EL (cell line): Measurements from ENCODE around the gene DGKB.

Experiments
- DNase-seq: peaks from one replicate; pipeline ENCODE4 v3.0.0-alpha.2; 2016

Gene DGKB

DNA sequence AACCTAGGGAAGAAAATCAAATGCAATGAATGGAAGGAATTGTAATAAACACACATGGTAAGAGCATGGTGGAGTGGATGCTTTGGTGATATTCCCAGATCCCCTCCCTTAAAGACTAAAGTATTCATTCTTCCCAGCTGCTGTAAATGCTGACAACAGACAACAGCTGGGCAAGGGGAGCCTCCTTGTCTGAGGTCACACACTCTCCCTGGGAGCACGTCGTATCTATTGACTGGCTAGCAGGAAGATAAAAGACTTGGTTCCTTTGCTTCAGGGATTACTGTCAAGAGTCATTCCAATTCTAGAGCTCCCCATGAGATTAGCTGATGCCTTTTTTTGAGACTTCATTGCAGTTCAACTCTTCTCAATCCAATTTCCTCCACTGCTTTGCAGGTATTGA lies 469.6 kb downstream of the DGKB start:
- DNase-seq = no peak

DNA sequence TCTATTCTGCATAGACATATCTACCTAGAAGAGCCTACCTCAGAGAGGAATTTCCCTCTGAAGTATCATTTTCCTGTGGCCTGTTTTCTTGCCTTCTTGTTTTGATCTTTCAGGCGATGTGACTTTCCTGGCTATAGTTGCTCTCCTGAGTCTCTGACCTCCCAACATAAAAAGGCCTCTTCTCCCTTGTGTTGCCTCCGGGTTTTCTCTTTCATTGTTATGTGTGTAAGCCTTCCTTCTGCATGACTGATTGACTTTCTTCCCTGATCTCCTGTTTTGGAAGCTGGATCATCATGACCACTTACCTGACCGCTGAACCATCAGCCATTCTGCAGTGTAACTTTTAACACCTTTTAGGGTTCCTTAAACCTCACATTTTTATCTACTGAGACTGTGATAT lies 471.6 kb downstream of the DGKB start:
- no peak for DNase-seq

GRCh38 chr7:14425559-14425958 lies 477.0 kb downstream of the DGKB start:
- no peak for DNase-seq

DNA sequence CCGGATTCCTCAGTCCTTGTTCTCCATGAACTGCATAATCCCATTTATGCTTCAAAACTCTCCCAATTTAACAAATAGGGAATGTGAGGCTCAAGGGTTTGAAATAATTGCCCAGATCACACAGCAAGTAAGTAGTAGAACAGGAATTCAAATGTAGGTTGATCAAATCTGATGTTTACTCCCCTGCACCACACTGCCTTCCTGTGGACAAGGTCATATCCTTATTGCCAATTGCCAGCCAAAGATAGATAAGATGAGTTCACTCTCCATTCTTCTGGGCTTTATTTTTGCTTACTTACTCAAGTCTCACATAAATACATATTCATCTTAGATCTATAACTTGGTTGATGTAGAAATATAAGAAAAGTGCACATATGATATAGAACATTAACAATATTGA lies 477.9 kb downstream of the DGKB start:
- no peak for DNase-seq

DNA sequence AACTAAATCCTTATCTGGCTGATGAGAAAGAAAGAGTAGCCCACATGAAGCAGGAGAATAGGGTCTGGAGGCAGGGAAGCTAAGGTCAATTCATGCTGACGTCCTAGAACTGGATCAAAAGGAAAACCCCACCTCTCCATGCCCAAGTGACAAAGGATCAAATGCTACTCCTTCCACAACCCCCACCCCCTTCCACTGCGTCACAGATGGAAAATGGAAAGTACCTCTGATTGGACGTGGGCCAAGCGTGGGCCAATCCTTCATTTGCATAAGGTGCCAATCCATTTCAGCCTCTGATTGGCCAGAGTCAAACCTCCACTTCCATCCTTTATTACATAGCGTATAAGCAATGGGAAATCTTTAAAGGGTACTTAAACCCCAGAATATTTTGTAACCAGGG lies 481.8 kb downstream of the DGKB start:
- no peak for DNase-seq

GRCh38 chr7:14419531-14419930 lies 483.0 kb downstream of the DGKB start:
- no peak for DNase-seq

- no peak for DNase-seq
Observed at GRCh38 chr7:14418633-14419032, 483.9 kb downstream of the DGKB start.

- no peak for DNase-seq
Observed at GRCh38 chr7:14414274-14414986, 488.1 kb downstream of the DGKB start.

DNA sequence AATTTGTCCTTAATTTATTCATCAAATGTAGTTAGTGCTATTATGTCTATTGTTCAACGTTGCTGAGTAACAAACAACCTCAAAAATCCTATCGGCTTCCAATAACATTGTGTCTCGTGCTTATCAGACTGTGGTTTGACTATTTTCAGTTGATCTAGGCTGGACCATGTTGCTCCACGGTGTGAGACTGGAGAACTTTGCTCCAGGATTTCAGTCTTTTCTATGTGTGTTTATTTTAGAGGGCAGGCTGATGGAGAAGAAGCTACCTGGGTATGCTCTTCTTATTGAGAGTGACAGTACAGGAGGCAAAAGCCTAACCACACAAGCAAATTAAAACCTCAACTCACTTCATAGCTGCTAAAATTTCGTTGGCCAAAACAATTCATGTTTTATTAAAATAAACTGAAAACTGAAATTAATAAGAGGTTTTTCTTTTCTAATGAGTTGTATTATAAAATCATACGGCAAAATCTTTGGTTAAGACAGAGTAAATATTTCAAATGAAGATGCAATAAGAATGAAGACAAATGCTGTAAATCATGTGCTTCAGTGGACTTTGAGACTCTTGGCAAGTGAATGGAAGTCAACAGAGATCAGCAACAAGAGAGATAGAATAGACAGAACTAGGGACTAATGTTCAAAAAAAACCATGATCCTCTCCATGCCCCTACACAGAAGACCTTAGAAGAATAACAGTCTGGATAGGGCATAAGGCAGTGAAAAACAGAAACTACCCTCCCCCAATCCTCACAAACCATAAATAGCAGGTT lies 495.1 kb downstream of the DGKB start:
- DNase-seq = no peak

GRCh38 chr7:14403587-14403986 lies 499.0 kb downstream of the DGKB start:
- DNase-seq = no peak

GRCh38 chr7:14400271-14400670 lies 502.3 kb downstream of the DGKB start:
- DNase-seq = no peak

DNA sequence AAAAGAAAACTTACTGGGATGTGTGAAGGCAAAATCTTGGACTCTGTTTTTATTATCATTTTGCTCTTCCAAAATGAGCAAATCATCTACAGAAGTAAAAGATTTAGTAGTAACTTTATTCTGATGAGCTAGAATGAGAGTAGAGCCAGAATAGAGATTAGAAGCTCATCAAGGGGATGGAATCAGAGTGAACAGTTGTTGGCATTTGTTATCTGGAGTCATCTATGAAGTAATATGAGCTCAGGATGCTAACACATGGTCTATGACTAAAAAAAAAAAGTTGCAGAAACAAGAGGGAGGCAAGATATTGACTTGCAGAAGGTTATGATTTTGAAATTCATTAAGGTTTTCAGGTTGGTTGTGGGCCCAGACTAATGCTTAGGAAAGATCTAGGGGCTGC lies 504.0 kb downstream of the DGKB start:
- no peak for DNase-seq

GRCh38 chr7:14395860-14396259 lies 506.7 kb downstream of the DGKB start:
- DNase-seq = no peak

GRCh38 chr7:14394786-14395185 lies 507.8 kb downstream of the DGKB start:
- no peak for DNase-seq

- DNase-seq = no peak
Observed at GRCh38 chr7:14389595-14389994, 513.0 kb downstream of the DGKB start.

DNA sequence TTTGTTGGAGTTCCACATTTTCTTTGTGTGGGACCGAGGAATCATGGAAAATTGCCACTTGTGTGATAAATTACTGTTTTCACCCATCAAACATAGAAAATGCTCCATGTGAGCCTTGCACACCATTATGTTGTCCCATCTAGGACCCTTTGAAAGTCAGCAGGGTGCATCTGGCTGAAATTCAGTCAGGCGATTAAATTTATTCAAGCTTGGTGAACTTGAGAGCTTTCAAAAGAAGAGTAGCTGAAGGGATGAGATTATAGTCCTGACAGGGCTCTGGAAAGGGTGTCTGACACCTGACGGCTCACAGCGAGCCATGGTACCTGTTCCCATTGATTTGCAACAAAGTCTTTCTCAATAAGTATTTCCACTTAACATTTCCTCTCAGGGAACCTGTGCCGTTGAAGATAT lies 513.4 kb downstream of the DGKB start:
- DNase-seq = no peak

- no peak for DNase-seq
Observed at GRCh38 chr7:14385074-14385473, 517.5 kb downstream of the DGKB start.

GRCh38 chr7:14381936-14382335 lies 520.6 kb downstream of the DGKB start:
- DNase-seq = no peak

DNA sequence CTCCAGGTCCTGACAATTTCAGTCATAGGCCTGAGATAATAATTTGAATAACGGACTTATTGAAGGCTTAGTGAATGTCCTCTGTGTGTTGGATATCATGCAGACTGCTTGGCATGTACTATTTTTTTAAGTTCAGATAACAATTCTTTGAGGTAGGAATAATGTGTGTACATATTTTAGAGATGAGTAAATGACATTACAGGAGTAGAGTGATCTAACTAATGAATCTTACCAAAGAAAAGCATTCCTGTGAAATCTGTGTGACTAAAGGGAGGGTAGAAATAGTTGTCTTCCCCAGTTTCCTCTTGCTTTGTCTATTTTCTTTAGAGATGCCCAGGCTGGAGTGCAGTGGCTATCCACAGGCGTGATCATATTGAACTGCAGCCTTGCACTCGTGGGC lies 521.2 kb downstream of the DGKB start:
- DNase-seq = no peak

DNA sequence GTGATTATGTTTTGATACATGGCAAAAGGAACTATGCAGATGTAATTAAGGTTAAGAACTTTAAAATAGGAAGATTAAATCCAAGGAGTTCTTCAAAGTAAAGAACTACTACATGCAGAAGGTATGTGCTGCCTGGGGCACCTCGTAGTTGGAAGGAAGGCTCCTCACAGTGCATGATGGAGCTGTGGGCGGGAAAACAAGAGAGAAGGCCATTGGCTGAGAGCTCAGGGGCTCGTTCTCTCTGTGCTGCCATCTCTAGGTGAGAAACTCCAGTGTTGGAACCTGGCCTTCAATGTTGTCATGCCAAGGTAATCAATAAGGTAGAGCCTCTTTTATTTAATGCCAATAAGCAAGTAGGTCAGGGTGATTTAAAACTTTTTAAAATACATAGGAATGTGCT lies 521.7 kb downstream of the DGKB start:
- DNase-seq = no peak

- no peak for DNase-seq
Observed at GRCh38 chr7:14377646-14378266, 524.8 kb downstream of the DGKB start.

- DNase-seq = no peak
Observed at GRCh38 chr7:14376711-14377110, 525.8 kb downstream of the DGKB start.

DNA sequence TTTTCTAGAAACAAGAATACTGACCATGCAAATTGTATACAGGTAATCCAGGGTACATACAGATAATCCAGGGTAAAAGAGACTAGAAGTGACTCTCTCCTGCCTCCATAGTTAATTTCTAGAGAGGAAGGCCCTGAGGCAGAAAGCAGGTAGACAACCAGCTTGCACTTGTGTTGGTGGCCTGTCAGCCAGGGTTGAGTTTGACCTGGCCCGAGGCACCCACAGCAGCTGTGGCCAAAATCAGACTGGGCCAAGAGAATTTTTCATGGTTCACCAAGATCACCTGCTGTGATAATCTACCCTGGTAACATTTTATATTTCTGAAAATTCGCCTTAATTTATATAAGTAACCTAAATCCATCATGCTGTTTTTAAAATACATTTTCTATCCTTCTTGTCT lies 526.6 kb downstream of the DGKB start:
- DNase-seq = no peak

- no peak for DNase-seq
Observed at GRCh38 chr7:14374336-14374735, 528.2 kb downstream of the DGKB start.
